Measurements from ENCODE around the gene AVP. TPM values are rescaled to one million over a fixed set of nuclear protein-coding genes. Genes with fewer than 3 reads are reported as not detected.

The AVP gene
- total RNA-seq, 2 experiments from 2014 or later: not detected

DNA sequence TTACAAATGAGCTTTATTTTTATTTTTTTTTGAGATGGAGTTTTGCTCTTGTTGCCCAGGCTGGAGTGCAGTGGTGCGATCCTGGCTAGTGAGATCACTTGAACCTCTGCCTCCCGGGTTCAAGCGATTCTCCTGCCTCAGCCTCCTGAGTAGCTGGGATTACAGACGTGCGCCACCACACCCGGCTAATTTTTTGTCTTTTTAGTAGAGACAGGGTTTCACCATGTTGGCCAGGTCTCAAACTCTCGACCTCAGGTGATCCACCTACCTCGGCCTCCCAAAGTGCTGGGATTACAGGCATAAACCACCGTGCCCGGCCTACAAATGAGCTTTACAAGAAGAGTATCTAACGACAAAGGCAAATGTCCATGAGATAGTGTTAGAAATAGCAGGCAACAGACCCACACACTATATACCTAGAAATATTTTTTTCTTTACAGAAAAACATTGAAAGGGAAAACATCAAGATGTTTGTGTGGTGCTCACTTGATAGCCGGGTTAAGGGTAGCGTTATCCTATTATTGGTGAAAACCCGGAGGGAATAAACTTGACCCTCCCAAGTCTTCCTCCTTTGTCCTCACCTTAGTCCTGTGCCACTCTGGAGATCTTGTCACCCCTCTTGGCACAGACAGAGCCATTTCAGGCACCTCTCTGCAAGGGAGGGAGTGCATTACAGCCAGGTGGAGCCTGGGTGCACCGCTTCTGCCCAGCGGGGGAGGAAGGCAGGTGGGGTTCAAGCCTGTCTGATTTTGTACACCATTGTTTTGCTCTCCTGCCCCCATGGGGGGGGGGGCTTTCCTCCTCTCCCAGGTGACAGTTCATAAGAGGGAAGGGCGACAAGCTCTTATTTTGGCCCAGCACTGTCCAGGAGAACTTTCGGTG is 21.0 kb upstream of the AVP start:
- Mint-ChIP-seq H3K27ac (no peak overlapping the region), H3K27me3 (peaks cover 14% of the 10 kb centered on the region)

DNA sequence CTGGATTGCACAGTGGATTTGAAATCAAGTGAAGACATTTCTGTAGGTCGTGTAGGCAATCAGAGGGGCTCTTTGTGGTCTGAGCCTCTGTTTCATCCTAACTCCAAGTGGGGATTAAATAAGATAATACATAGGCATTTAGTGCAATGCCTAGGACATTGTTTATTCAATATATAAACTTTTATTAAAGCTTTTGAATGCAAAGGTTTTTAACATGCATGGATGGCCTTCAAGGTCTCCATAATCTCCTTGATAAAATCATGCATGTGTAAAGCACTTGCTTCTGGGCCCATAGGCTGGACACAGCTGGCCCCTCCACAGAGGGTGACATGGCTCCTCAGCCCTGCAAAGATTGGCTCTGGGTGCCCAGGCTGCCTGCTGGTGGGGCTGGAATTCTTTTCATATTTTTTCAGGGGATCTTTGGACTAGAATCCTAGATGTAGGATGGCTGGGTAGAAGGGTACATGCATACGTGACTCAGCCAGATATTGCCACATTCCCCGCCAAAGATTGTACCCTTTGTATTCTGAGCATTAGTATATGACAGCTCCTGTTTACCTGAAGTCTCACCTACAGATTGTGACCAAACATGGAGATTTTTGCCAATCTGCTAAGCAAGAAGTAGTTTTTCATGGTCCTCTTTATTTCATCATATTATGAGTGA is 19.0 kb upstream of the AVP start:
- no peak for ATAC-seq

More for the DNA sequence above, 21.0 kb upstream of the AVP start:
- H3K9me3 Mint-ChIP-seq (ENCODE audit: low read depth): no peaks in the 10 kb centered on the region
- ATAC-seq: no peak
- H3K4me1 Mint-ChIP-seq: peaks cover 17% of the 10 kb centered on the region
- DNase-seq: no peak
- H3K36me3 Mint-ChIP-seq: no peaks in the 10 kb centered on the region
- H3K4me3 Mint-ChIP-seq: no peak overlapping the region
- CTCF ChIA-PET: no interaction called here

GRCh38 chr20:3102575-3103368 is 18.2 kb upstream of the AVP start:
- Mint-ChIP-seq H3K27ac (no peak overlapping the region), H3K4me1 (peaks cover 17% of the 10 kb centered on the region), H3K36me3 (no peaks in the 10 kb centered on the region), H3K9me3 (ENCODE audit: low read depth) (no peaks in the 10 kb centered on the region), H3K27me3 (peaks cover 24% of the 10 kb centered on the region), H3K4me3 (no peak overlapping the region)
- ATAC-seq (peak; percentile 47), DNase-seq (no peak)
- CTCF ChIA-PET: interaction anchor here (0.9 to 1.8 kb wide), 6 partner anchors 10 to 49 kb away, joined by 3 to 7 read pairs (median 3); no protein-coding TSS in a partner anchor

More for the DNA sequence above, 19.0 kb upstream of the AVP start:
- H3K27me3 Mint-ChIP-seq: peaks cover 21% of the 10 kb centered on the region
- CTCF ChIA-PET: interaction anchor here (1.0 kb wide), 2 partner anchors 12 to 50 kb away, joined by 3 to 6 read pairs; no protein-coding TSS in a partner anchor
- no peak overlapping the region for H3K27ac Mint-ChIP-seq
- no peaks in the 10 kb centered on the region for H3K36me3 Mint-ChIP-seq
- no peak for DNase-seq
- H3K4me3 Mint-ChIP-seq: no peak overlapping the region
- peaks cover 17% of the 10 kb centered on the region for H3K4me1 Mint-ChIP-seq
- no peaks in the 10 kb centered on the region for H3K9me3 Mint-ChIP-seq (ENCODE audit: low read depth)

- peak overlapping the region; percentile 40 for H3K27ac Mint-ChIP-seq
- H3K4me1 Mint-ChIP-seq: peaks cover 17% of the 10 kb centered on the region
- peak; percentile 88 for DNase-seq
- H3K27me3 Mint-ChIP-seq: peaks cover 24% of the 10 kb centered on the region
- ATAC-seq: peak; percentile 76
- CTCF ChIA-PET: interaction anchor here (0.9 to 1.8 kb wide), 7 partner anchors 9 to 48 kb away, joined by 3 to 7 read pairs (median 3); no protein-coding TSS in a partner anchor
- H3K9me3 Mint-ChIP-seq (ENCODE audit: low read depth): no peaks in the 10 kb centered on the region
- no peak overlapping the region for H3K4me3 Mint-ChIP-seq
- H3K36me3 Mint-ChIP-seq: no peaks in the 10 kb centered on the region
Measured at GRCh38 chr20:3101737-3102574, 17.4 kb upstream of the AVP start.

GRCh38 chr20:3101251-3101650 is 16.7 kb upstream of the AVP start:
- DNase-seq (no peak), ATAC-seq (no peak)
- CTCF ChIA-PET: interaction anchor here (0.9 to 1.8 kb wide), 3 partner anchors 9 to 24 kb away, joined by 3 to 7 read pairs (median 3); no protein-coding TSS in a partner anchor
- Mint-ChIP-seq H3K27ac (no peak overlapping the region), H3K27me3 (peaks cover 28% of the 10 kb centered on the region), H3K9me3 (ENCODE audit: low read depth) (no peaks in the 10 kb centered on the region), H3K4me3 (no peak overlapping the region), H3K4me1 (peaks cover 17% of the 10 kb centered on the region), H3K36me3 (no peaks in the 10 kb centered on the region)

GRCh38 chr20:3100480-3100879 is 16.0 kb upstream of the AVP start:
- no peak for DNase-seq
- no peak for ATAC-seq
- no peaks in the 10 kb centered on the region for H3K9me3 Mint-ChIP-seq (ENCODE audit: low read depth)
- H3K27ac Mint-ChIP-seq: no peak overlapping the region
- peaks cover 17% of the 10 kb centered on the region for H3K4me1 Mint-ChIP-seq
- H3K4me3 Mint-ChIP-seq: no peak overlapping the region
- no peaks in the 10 kb centered on the region for H3K36me3 Mint-ChIP-seq
- H3K27me3 Mint-ChIP-seq: peaks cover 34% of the 10 kb centered on the region
- CTCF ChIA-PET: interaction anchor here (1.4 kb wide), 1 partner anchor 47 kb away, joined by 6 read pairs; no protein-coding TSS in a partner anchor

GRCh38 chr20:3094848-3095629 is 10.5 kb upstream of the AVP start:
- Mint-ChIP-seq H3K9me3 (ENCODE audit: low read depth) (no peaks in the 10 kb centered on the region), H3K27ac (no peak overlapping the region), H3K4me1 (peaks cover 13% of the 10 kb centered on the region), H3K4me3 (no peak overlapping the region), H3K36me3 (no peaks in the 10 kb centered on the region), H3K27me3 (peaks cover 51% of the 10 kb centered on the region)
- CTCF ChIA-PET: no interaction called here
- no peak for DNase-seq
- ATAC-seq: no peak

DNA sequence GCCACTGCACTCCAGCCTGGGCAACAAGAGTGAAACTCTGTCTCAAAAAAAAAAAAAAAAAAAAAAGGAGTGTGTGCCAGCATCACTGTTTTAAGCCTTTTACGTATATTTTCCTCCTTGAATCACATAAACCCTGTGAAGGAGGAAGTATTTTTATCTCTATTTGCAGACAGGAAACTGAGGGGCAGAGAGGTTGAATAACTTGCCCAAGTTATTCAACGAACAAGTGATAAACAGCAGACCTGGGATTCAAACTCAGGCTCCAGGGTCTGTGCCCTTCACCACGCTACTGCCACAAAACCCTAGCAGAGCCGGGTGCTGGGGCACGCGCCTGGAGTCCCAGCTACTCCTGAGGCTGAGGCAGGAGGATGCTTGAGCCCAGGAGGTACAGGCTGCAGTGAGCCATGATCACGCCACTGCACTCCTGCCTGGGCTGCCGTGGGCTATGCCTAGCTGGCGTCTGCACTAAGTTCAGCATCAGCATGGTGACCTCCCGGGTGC is 9.4 kb upstream of the AVP start:
- no peak for DNase-seq

DNA sequence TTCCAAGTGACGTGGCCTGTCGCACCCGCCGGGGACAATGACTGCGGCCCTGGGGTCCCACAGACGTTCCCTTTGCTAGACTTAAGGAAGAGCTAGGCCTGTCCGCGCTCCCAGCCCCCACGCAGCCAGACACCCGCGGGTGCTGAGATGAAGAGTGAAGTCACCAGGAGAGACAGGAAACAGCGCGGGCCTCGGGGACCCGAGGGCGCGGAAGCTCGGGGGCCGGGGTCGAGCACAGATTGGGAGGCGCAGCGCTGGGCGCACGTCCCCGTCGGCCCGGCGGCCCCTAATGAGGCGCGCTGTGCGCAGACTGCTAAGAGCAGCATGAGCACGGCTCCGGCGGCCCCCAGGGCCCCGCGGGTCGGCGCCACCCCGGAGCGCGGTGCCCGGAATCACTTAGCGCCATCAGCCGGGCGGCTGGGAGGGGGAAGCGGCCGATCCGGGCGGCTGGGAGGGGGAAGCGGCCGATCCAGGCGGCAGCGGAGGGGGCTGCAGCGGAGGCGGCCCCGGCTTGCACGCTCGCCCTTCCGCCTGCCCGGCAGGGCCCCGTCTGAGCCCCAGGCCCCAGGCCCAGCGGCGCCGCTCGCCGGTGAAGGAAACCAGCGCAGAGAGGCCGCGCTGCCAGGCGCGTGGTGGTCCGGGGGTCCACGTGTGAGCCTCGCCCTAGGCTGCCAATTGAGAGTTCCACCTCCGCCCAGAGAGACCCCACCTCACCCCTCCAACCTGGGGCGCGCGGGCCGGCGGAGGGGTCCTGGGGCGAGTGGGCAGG is 8.3 kb upstream of the AVP start:
- no peaks in the 10 kb centered on the region for H3K9me3 Mint-ChIP-seq (ENCODE audit: low read depth)
- peaks cover 13% of the 10 kb centered on the region for H3K4me1 Mint-ChIP-seq
- peak; percentile 50 for DNase-seq
- CTCF ChIA-PET: interaction anchor here (0.7 to 1.5 kb wide), 6 partner anchors 9 to 100 kb away, joined by 3 to 5 read pairs (median 3); no protein-coding TSS in a partner anchor
- ATAC-seq: peak; percentile 70
- H3K27ac Mint-ChIP-seq: no peak overlapping the region
- peaks cover 57% of the 10 kb centered on the region for H3K27me3 Mint-ChIP-seq
- H3K4me3 Mint-ChIP-seq: peak overlapping the region; percentile 65
- no peaks in the 10 kb centered on the region for H3K36me3 Mint-ChIP-seq

More for the DNA sequence above, 9.4 kb upstream of the AVP start:
- CTCF ChIA-PET: no interaction called here
- no peak overlapping the region for H3K27ac Mint-ChIP-seq
- no peaks in the 10 kb centered on the region for H3K9me3 Mint-ChIP-seq (ENCODE audit: low read depth)
- peaks cover 13% of the 10 kb centered on the region for H3K4me1 Mint-ChIP-seq
- peaks cover 56% of the 10 kb centered on the region for H3K27me3 Mint-ChIP-seq
- H3K4me3 Mint-ChIP-seq: no peak overlapping the region
- no peak for ATAC-seq
- H3K36me3 Mint-ChIP-seq: no peaks in the 10 kb centered on the region

DNA sequence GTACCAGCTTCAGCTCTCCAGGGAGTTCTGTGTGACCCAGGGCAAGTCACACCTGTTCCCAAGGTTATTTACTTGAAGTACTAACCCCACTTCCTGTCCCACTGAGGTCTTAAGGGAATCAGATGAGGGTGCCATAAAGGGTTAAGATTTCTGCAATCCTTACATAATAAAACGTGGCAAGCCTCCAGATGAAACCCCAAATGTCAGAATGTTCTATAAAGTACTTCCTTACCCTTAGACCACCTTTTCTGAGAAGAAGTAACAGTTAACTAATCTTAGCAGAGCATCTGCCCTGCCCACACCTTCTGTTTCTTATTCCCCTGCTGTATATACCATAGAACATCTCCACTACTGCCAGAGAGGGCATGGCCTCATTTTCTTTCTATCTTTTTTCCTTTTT is 6.0 kb upstream of the AVP start:
- Mint-ChIP-seq H3K36me3 (no peaks in the 10 kb centered on the region), H3K4me1 (peaks cover 13% of the 10 kb centered on the region), H3K27me3 (peaks cover 48% of the 10 kb centered on the region), H3K9me3 (ENCODE audit: low read depth) (no peaks in the 10 kb centered on the region), H3K27ac (no peak overlapping the region), H3K4me3 (no peak overlapping the region)
- ATAC-seq: no peak
- CTCF ChIA-PET: interaction anchor here (1.1 to 2.1 kb wide), 2 partner anchors 11 to 37 kb away, joined by 3 to 9 read pairs; no protein-coding TSS in a partner anchor
- no peak for DNase-seq

GRCh38 chr20:3088031-3088430 is 3.5 kb upstream of the AVP start:
- H3K27me3 Mint-ChIP-seq: peaks cover 57% of the 10 kb centered on the region
- H3K27ac Mint-ChIP-seq: no peak overlapping the region
- no peak overlapping the region for H3K4me3 Mint-ChIP-seq
- H3K36me3 Mint-ChIP-seq: no peaks in the 10 kb centered on the region
- CTCF ChIA-PET: no interaction called here
- H3K9me3 Mint-ChIP-seq (ENCODE audit: low read depth): no peaks in the 10 kb centered on the region
- peaks cover 8% of the 10 kb centered on the region for H3K4me1 Mint-ChIP-seq
- ATAC-seq (no peak), DNase-seq (no peak)

Measured in activated CD8-positive, alpha-beta memory T cell treated with anti-CD3 and anti-CD28 coated beads, Interleukin-2, amount 10 ng/mL, durations not matched to agents 7 days and 5 days (primary cell).